DND-41 (cell line): ENCODE measurements around the gene BAZ1A.

Source experiments
- ATAC-seq: fragments of 200-7000 bp; cut with Tn5 transposase; 3 replicates; pipeline ENCODE4 v1.9.1; 2021; ENCODE audit warnings: low read depth; ENCODE audit not compliant: insufficient read depth
- DNase-seq: peaks from one replicate; pipeline ENCODE4 v3.0.0-alpha.2; 2020
- H2AFZ ChIP-seq: 2 replicates; pipeline ENCODE4 v1.6.0; 2012; ENCODE audit warnings: low read depth, low read length
- H3K27ac ChIP-seq: 2 replicates; pipeline ENCODE4 v1.5.1; 2012; ENCODE audit warnings: low read length, inconsistent platforms
- H3K27me3 ChIP-seq: fragments of 200-600 bp; sonication (generic); 2 replicates; pipeline ENCODE4 v1.6.0; 2012; ENCODE audit warnings: low read length, mild to moderate bottlenecking, inconsistent platforms; ENCODE audit not compliant: insufficient read depth, poor library complexity
- H3K36me3 ChIP-seq: 2 replicates; pipeline ENCODE4 v1.5.1; 2012; ENCODE audit warnings: low read length, inconsistent platforms; ENCODE audit not compliant: insufficient read depth
- H3K4me1 ChIP-seq: 2 replicates; pipeline ENCODE4 v1.5.1; 2012; ENCODE audit warnings: mild to moderate bottlenecking, low read length; ENCODE audit not compliant: insufficient read depth
- H3K4me2 ChIP-seq: 2 replicates; pipeline ENCODE4 v1.6.0; 2012; ENCODE audit warnings: mild to moderate bottlenecking, moderate library complexity, low read length, inconsistent platforms; ENCODE audit not compliant: insufficient read depth
- H3K4me3 ChIP-seq, 2 experiments: fragments of 200-600 bp in 1 of 2; shearing (Covaris generic) in 1 of 2; 2 replicates each; pipeline ENCODE4 v1.5.1; 2012 to 2016; ENCODE audit warnings: inconsistent platforms in 2 of 2, low read length in 2 of 2, mild to moderate bottlenecking in 2 of 2, low read depth in 1 of 2, moderate library complexity in 1 of 2
- H3K79me2 ChIP-seq: 2 replicates; pipeline ENCODE4 v1.6.0; 2012; ENCODE audit warnings: low read length, inconsistent platforms; ENCODE audit not compliant: insufficient read depth
- H3K9ac ChIP-seq: 2 replicates; pipeline ENCODE4 v1.6.0; 2012; ENCODE audit warnings: low read depth, mild to moderate bottlenecking, inconsistent platforms, low read length, moderate library complexity
- H3K9me3 ChIP-seq: 2 replicates; pipeline ENCODE4 v1.5.1; 2012; ENCODE audit warnings: low read length, moderate library complexity, mild to moderate bottlenecking, inconsistent platforms; ENCODE audit not compliant: insufficient read depth, severe bottlenecking
- H4K20me1 ChIP-seq: 2 replicates; pipeline ENCODE4 v1.6.0; 2012; ENCODE audit warnings: low read length; ENCODE audit not compliant: insufficient read depth
- EZH2 ChIP-seq: IDR thresholded peaks from 3 replicates; pipeline ENCODE4 v1.6.1; 2012; ENCODE audit warnings: borderline replicate concordance, low read depth, mild to moderate bottlenecking, moderate library complexity, low read length, inconsistent platforms; ENCODE audit not compliant: severe bottlenecking
- TF ChIP-seq, protein P1 (sequence below): IDR thresholded peaks from 2 replicates; pipeline ENCODE4 v1.5.1; 2012; ENCODE audit warnings: borderline replicate concordance, low read length, moderate library complexity, mild to moderate bottlenecking; ENCODE audit not compliant: poor library complexity, severe bottlenecking; ENCODE audit errors: extremely low read depth

Gene BAZ1A

GRCh38 chr14:34782031-34782430, 93.1 kb downstream of the BAZ1A start:
- ATAC-seq (no peak), DNase-seq (no peak)
- Histone ChIP-seq H4K20me1 (no peaks in the 10 kb centered on the region), H3K36me3 (peaks cover 74% of the 10 kb centered on the region), H3K79me2 (no peaks in the 10 kb centered on the region), H3K27me3 (no peaks in the 10 kb centered on the region), H3K9ac (no peak overlapping the region), H3K4me2 (no peak overlapping the region), H3K27ac (no peak overlapping the region), H3K4me3 (no peak overlapping the region), H3K9me3 (no peaks in the 10 kb centered on the region), H2AFZ (no peak overlapping the region), H3K4me1 (no peaks in the 10 kb centered on the region)
- no peak for TF ChIP-seq EZH2
- TF ChIP-seq, protein P1, sequence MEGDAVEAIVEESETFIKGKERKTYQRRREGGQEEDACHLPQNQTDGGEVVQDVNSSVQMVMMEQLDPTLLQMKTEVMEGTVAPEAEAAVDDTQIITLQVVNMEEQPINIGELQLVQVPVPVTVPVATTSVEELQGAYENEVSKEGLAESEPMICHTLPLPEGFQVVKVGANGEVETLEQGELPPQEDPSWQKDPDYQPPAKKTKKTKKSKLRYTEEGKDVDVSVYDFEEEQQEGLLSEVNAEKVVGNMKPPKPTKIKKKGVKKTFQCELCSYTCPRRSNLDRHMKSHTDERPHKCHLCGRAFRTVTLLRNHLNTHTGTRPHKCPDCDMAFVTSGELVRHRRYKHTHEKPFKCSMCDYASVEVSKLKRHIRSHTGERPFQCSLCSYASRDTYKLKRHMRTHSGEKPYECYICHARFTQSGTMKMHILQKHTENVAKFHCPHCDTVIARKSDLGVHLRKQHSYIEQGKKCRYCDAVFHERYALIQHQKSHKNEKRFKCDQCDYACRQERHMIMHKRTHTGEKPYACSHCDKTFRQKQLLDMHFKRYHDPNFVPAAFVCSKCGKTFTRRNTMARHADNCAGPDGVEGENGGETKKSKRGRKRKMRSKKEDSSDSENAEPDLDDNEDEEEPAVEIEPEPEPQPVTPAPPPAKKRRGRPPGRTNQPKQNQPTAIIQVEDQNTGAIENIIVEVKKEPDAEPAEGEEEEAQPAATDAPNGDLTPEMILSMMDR, result no peak

- no peak overlapping the region for H3K9ac ChIP-seq
- H3K4me1 ChIP-seq, result no peaks in the 10 kb centered on the region
- H3K4me3 ChIP-seq, result no peak overlapping the region
- H3K27me3 ChIP-seq, result no peaks in the 10 kb centered on the region
- no peak for DNase-seq
- H3K36me3 ChIP-seq, result peaks cover 79% of the 10 kb centered on the region
- no peak overlapping the region for H3K27ac ChIP-seq
- H3K79me2 ChIP-seq, result no peaks in the 10 kb centered on the region
- no peaks in the 10 kb centered on the region for H3K9me3 ChIP-seq
- no peak overlapping the region for H2AFZ ChIP-seq
- H4K20me1 ChIP-seq, result no peaks in the 10 kb centered on the region
- no peak overlapping the region for H3K4me2 ChIP-seq
- ATAC-seq, result no peak
- TF ChIP-seq, protein P1, result no peak
- TF ChIP-seq EZH2, result no peak
Observed at GRCh38 chr14:34781242-34781641, 93.9 kb downstream of the BAZ1A start.

- H3K36me3 ChIP-seq, result peaks cover 79% of the 10 kb centered on the region
Observed at GRCh38 chr14:34780646-34781045, 94.5 kb downstream of the BAZ1A start.

More at GRCh38 chr14:34780646-34781045, 94.5 kb downstream of the BAZ1A start:
- ATAC-seq, result no peak
- Histone ChIP-seq H4K20me1 (no peaks in the 10 kb centered on the region), H3K79me2 (no peaks in the 10 kb centered on the region), H3K4me1 (no peaks in the 10 kb centered on the region), H2AFZ (no peak overlapping the region), H3K27ac (no peak overlapping the region), H3K9me3 (no peaks in the 10 kb centered on the region), H3K4me2 (no peak overlapping the region), H3K9ac (no peak overlapping the region), H3K27me3 (no peaks in the 10 kb centered on the region), H3K4me3 (no peak overlapping the region)
- TF ChIP-seq, protein P1, result no peak
- no peak for TF ChIP-seq EZH2
- DNase-seq, result no peak
